ENCODE measurements around the gene ITPK1. TPM values are rescaled to one million over a fixed set of nuclear protein-coding genes. Genes with fewer than 3 reads are reported as not detected.
"Not testable (repeated sequence)": the region's sequence is repeated elsewhere in the genome, so short reads cannot be mapped to it uniquely, and the experiment has no call there.

The ITPK1 gene
- polyA plus RNA-seq, 1 donor from 2014 or later = 43.1 TPM

GRCh38 chr14:93073910-93074769, 41.6 kb downstream of the ITPK1 start:
- H3K4me1 Mint-ChIP-seq = peaks cover 27 to 41% (median 39%) of the 10 kb centered on the region in 3 donors
- H3K4me3 Mint-ChIP-seq = peak overlapping the region; percentile 10 to 93 (median 66)
- H3K27ac Mint-ChIP-seq = peak overlapping the region; percentile 55 to 95 (median 93)
- H3K27me3 Mint-ChIP-seq = no peaks in the 10 kb centered on the region
- H3K36me3 Mint-ChIP-seq = peaks cover 7% of the 10 kb centered on the region
- no peaks in the 10 kb centered on the region for H3K9me3 Mint-ChIP-seq

DNA sequence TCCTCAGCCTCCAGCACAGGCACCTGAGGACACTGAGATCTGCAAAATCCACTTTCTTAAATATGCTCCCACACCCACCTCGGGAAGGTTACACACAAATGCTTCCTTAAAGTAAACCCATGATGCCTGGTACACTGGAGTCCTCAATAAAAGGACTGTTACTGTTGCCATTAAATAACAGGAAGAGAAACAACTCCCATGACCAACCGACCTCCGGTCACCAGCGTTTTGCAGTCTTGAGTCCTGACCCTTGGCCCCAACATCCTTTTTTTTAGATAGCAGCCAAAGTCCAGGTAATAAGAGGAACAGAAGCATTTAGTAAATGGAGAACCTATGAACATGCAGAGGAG, 42.4 kb downstream of the ITPK1 start:
- Mint-ChIP-seq H3K27ac (peak overlapping the region; percentile 55 to 95 (median 93)), H3K27me3 (no peaks in the 10 kb centered on the region), H3K4me3 (peak overlapping the region; percentile 10 to 93 (median 66)), H3K4me1 (peaks cover 23 to 39% (median 38%) of the 10 kb centered on the region in 3 donors), H3K36me3 (peaks cover 5% of the 10 kb centered on the region), H3K9me3 (no peaks in the 10 kb centered on the region)

DNA sequence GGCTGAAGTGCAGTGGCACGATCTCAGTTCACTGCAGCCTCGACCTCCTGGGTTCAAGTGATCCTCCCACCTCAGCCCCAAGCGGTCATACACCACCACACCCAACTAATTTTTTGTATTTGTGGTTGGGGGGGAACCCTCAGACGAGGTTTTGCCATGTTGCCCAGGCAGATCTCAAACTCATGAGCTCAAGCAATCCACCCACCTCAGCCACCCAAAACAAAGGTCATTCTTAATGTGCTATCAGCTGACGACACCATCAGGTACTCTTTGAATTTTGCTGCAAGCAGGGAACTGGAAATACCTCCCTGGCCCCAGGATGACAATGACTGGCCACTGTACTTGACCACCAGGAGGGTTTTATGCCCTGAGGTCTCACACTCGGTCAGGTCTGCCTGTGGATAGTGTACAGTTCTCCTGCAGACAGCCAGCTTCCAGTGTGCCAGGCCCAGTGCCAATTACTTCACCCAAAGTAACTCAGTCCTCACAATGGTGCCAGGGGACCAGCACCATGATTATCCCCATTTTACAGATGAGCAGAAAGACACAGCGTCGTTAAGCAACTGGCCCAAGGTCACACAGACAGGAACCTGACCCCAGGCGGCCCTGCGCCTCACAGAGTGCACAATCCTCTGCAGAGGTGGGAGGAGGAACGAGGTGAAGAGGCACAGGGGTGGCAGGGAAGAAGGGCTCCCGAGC, 42.9 kb downstream of the ITPK1 start:
- Mint-ChIP-seq H3K27ac (peak overlapping the region in 2 of 3 donors; percentile 21 to 56), H3K4me1 (peaks cover 27 to 39% (median 38%) of the 10 kb centered on the region in 3 donors)

DNA sequence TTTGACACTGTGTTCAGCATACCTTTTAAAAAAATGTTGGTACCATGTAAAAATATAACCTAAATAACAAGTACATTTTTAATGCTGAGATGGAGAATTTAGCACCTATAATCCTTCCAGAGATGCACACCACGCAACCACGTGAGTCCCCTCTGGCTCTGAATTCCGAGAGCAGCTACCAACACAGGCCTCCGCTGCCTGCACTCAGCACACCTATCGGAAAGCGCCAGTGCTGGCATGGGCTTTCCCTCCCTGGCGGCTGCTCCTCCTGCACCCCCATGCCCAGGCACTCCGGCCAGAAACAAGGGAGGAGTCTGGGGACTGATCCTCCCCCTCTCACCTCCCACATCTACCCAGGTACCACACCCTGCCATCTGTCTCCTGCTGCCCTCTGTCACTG, 47.0 kb downstream of the ITPK1 start:
- H3K9me3 Mint-ChIP-seq = no peaks in the 10 kb centered on the region
- H3K27me3 Mint-ChIP-seq = no peaks in the 10 kb centered on the region
- H3K27ac Mint-ChIP-seq = peak overlapping the region in 1 of 3 donors; percentile 54
- H3K36me3 Mint-ChIP-seq = no peaks in the 10 kb centered on the region
- no peak overlapping the region for H3K4me3 Mint-ChIP-seq
- H3K4me1 Mint-ChIP-seq = peaks cover 37 to 44% (median 44%) of the 10 kb centered on the region in 3 donors

More for the DNA sequence above, 42.9 kb downstream of the ITPK1 start:
- H3K4me3 Mint-ChIP-seq = peak overlapping the region in 3 of 4 donors; percentile 21 to 93 (median 87)
- no peaks in the 10 kb centered on the region for H3K9me3 Mint-ChIP-seq
- H3K27me3 Mint-ChIP-seq = no peaks in the 10 kb centered on the region
- peaks cover 5% of the 10 kb centered on the region for H3K36me3 Mint-ChIP-seq

- Mint-ChIP-seq H3K27me3 (no peaks in the 10 kb centered on the region), H3K9me3 (no peaks in the 10 kb centered on the region), H3K4me1 (peaks cover 25 to 34% (median 33%) of the 10 kb centered on the region in 3 donors), H3K27ac (no peak overlapping the region), H3K36me3 (no peaks in the 10 kb centered on the region), H3K4me3 (peak overlapping the region in 2 of 4 donors; percentile 59 to 68)
Observed at GRCh38 chr14:93067088-93067487, 48.6 kb downstream of the ITPK1 start.

- Mint-ChIP-seq H3K4me3 (peak overlapping the region in 2 of 4 donors; percentile 13 to 82), H3K27me3 (no peaks in the 10 kb centered on the region), H3K9me3 (no peaks in the 10 kb centered on the region), H3K36me3 (no peaks in the 10 kb centered on the region), H3K27ac (peak overlapping the region in 2 of 3 donors; percentile 73 to 88), H3K4me1 (peaks cover 40 to 50% (median 46%) of the 10 kb centered on the region in 3 donors)
Observed at GRCh38 chr14:93065272-93065730, 50.4 kb downstream of the ITPK1 start.

- Mint-ChIP-seq H3K4me1 (peaks cover 42 to 54% (median 51%) of the 10 kb centered on the region in 3 donors), H3K27me3 (no peaks in the 10 kb centered on the region), H3K9me3 (no peaks in the 10 kb centered on the region), H3K4me3 (peak overlapping the region in 3 of 4 donors; percentile 46 to 71 (median 63)), H3K27ac (peak overlapping the region in 2 of 3 donors; percentile 45 to 73), H3K36me3 (no peaks in the 10 kb centered on the region)
Observed at GRCh38 chr14:93064411-93065271, 51.1 kb downstream of the ITPK1 start.

- no peaks in the 10 kb centered on the region for H3K9me3 Mint-ChIP-seq
- no peaks in the 10 kb centered on the region for H3K27me3 Mint-ChIP-seq
- H3K4me3 Mint-ChIP-seq = no peak overlapping the region
- H3K4me1 Mint-ChIP-seq = peaks cover 42 to 51% (median 51%) of the 10 kb centered on the region in 3 donors
- peak overlapping the region in 1 of 3 donors; percentile 35 for H3K27ac Mint-ChIP-seq
- H3K36me3 Mint-ChIP-seq = no peaks in the 10 kb centered on the region
Observed at GRCh38 chr14:93063393-93063792, 52.3 kb downstream of the ITPK1 start.

DNA sequence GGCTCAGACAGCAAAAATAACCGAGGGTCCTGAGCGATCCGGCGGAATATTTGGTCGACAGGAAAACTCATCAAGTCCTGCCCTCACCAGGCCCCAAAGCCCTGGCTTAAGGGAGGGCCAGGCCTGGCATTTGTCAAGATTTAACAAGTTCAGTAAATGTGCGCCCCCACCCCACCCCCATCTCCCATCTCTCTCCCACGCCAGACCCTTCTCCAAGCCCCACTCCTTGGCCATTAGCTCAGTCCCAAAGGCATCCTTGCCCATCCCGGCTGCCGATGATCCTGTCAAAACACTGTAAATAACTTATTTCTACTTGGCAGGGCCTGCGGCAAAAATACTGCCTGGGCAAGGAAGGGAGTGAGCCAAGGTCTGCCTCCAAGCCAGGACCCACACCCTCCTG, 52.8 kb downstream of the ITPK1 start:
- Mint-ChIP-seq H3K9me3 (no peaks in the 10 kb centered on the region), H3K36me3 (no peaks in the 10 kb centered on the region), H3K4me3 (no peak overlapping the region), H3K27ac (peak overlapping the region in 2 of 3 donors; percentile 5 to 53), H3K27me3 (no peaks in the 10 kb centered on the region), H3K4me1 (peaks cover 42 to 51% (median 47%) of the 10 kb centered on the region in 3 donors)

DNA sequence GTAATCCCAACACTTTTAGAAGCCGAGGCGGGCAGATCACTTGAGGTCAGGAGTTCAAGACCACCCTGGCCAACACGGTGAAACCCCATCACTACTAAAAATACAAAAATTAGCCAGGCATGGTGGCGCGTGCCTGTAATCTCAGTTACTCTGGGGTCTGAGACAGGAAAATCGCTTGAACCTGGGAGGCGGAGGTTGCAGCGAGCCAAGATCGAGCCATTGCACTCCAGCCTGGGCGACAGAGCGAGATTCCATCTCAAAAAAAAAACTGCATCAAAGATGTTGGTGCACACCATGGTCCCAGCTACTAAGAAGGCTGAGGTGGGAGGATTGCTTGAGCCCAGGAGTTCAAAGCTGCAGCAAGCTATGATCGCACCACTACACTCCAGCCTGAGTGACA, 53.7 kb downstream of the ITPK1 start:
- H3K4me1 Mint-ChIP-seq = peaks cover 38 to 50% (median 43%) of the 10 kb centered on the region in 3 donors
- H3K36me3 Mint-ChIP-seq, H3K9me3 Mint-ChIP-seq, H3K4me3 Mint-ChIP-seq, H3K27me3 Mint-ChIP-seq: not testable (repeated sequence)
- peak overlapping the region in 2 of 3 donors; percentile 5 for H3K27ac Mint-ChIP-seq

DNA sequence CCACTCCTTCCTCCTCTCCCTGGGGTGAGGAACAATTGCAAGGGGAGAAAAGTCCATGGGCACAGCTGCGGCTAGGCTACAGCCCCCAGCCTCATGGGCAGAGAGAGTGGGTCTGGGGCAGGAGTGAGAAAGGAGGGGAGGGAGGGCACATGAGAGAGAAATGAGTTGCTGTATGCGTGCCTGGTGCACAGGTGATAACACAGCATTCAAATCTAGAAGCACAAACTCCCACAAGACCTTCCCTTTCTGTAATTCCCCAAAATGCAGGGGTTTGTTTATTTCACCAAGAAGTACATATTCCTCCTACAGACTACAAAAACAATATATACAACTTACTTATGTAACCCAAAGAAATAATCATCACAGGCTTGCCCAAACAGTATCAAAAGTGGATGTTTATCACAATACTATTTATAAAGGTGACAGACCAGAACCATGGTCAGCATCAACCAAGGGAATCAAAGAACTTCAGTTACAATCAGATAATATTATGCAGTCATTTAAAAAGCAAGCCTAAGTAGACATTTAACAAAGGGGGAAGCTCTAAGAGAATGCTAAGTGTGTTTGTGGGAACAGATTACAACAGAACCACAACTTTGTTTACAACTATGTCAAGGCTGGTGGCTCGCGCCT, 54.2 kb downstream of the ITPK1 start:
- Mint-ChIP-seq H3K4me3 (peak overlapping the region in 1 of 4 donors; percentile 46), H3K27me3 (no peaks in the 10 kb centered on the region), H3K27ac (peak overlapping the region in 2 of 3 donors; percentile 5), H3K36me3 (no peaks in the 10 kb centered on the region), H3K9me3 (no peaks in the 10 kb centered on the region), H3K4me1 (peaks cover 37 to 45% (median 40%) of the 10 kb centered on the region in 3 donors)

GRCh38 chr14:93060841-93061240, 54.9 kb downstream of the ITPK1 start:
- Mint-ChIP-seq H3K9me3 (no peaks in the 10 kb centered on the region), H3K36me3 (no peaks in the 10 kb centered on the region), H3K27me3 (no peaks in the 10 kb centered on the region), H3K27ac (peak overlapping the region in 2 of 3 donors; percentile 57 to 76), H3K4me1 (peaks cover 33 to 40% (median 37%) of the 10 kb centered on the region in 3 donors), H3K4me3 (peak overlapping the region in 1 of 4 donors; percentile 46)

GRCh38 chr14:93059917-93060545, 55.7 kb downstream of the ITPK1 start:
- H3K27ac Mint-ChIP-seq = peak overlapping the region in 2 of 3 donors; percentile 38 to 57
- peak overlapping the region in 1 of 4 donors; percentile 58 for H3K4me3 Mint-ChIP-seq
- peaks cover 25 to 32% (median 30%) of the 10 kb centered on the region in 3 donors for H3K4me1 Mint-ChIP-seq
- no peaks in the 10 kb centered on the region for H3K9me3 Mint-ChIP-seq
- H3K27me3 Mint-ChIP-seq = no peaks in the 10 kb centered on the region
- no peaks in the 10 kb centered on the region for H3K36me3 Mint-ChIP-seq

Measured in IgD-negative memory B cell (primary cell).